SK-N-SH (cell line): ENCODE results near the gene SHH.

ENCODE experiments used
- CTCF ChIP-seq: fragments of 200-600 bp; sonication (generic); IDR thresholded peaks from 2 replicates; pipeline ENCODE4 v1.6.1; 2017; ENCODE audit warnings: antibody characterized with exemption, mild to moderate bottlenecking, moderate library complexity
- TAF1 ChIP-seq: IDR thresholded peaks from 2 replicates; pipeline ENCODE4 v1.6.1; 2012; ENCODE audit warnings: low read depth, mild to moderate bottlenecking, low read length, moderate library complexity, borderline replicate concordance
- TF ChIP-seq, protein P1 (sequence below): IDR thresholded peaks from 2 replicates; pipeline ENCODE4 v1.4.0; 2012; ENCODE audit warnings: low read depth

GRCh38 chr7:155800741-155801267 lies 11.5 kb downstream of the SHH start:
- TF ChIP-seq TAF1 = no peak
- TF ChIP-seq, protein P1, sequence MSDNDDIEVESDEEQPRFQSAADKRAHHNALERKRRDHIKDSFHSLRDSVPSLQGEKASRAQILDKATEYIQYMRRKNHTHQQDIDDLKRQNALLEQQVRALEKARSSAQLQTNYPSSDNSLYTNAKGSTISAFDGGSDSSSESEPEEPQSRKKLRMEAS = no peak
- TF ChIP-seq CTCF = no peak
